ENCODE data around the gene KCTD12.
A peak's percentile ranks its signal among the peaks of the same experiment; 100 is the strongest.
"Not testable (repeated sequence)": the region's sequence is repeated elsewhere in the genome, so short reads cannot be mapped to it uniquely, and the experiment has no call there.

The KCTD12 gene

DNA sequence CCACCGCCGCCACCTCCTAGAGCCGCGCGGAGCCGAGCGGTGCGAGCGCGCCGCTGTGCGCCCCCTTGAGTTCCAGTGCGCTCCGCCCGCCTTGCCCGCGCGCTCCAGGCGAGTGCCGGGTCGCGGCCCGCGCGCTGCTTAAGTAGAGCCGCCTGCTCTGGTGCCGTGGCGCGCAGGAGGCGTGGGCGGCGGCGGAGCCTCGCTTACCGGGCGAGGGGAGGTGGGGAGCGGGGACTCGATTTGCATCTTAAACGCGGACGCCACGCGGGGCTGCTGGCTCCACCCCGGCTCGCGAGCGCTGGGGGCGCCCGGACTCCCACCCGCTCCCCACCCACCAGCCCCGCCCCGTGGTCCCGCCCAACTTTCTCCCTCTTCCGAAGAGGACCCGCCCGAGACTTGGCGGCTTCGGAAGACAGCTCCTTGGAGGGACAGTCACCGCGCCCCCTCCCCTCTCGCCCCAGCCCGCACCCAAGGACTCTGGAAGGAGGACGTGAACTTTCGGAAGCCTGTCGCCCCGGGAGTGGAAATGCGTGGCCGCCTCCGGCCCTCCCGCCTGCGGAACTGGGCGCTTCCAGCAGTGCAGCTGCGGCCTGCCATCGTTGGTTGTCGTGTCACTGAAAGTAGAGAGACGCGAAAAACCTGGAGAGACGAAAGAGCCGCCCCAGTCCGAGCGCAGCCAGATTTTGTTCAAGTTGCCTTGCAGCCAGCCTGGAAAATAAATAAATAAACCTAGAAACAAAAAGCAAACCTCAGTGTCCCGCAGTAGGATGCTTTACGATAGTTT, at the start of gene KCTD12:
Gene KCTD12 (minus strand): TSS at position 114 of the 784 bp plus-strand sequence. CDS start 257 bp downstream, outside the sequence.
- peak; percentile 74 for DNase-seq

GRCh38 chr13:76934671-76935070, 48.5 kb upstream of the KCTD12 start:
- DNase-seq = no peak

GRCh38 chr13:76932076-76932475, 45.9 kb upstream of the KCTD12 start:
- DNase-seq = no peak

GRCh38 chr13:76929851-76930374, 43.7 kb upstream of the KCTD12 start:
- no peak for DNase-seq

DNA sequence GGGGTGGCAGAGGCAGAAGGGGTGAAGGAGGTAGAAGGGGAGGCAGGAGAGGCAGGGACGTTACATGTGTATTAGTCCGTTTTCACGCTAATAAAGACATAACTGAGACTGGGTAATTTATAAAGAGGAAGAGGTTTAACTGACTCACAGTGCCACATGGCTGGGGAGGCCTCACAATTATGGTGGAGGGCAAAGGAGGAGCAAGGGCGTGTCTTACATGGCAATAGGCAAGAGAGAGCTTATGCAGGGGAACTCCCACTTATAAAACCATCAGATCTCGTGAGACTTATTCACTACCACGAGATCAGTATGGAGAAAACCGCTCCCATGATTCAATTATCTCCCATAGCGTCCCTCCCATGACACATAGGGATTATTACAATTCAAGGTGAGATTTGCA, 43.1 kb upstream of the KCTD12 start:
- DNase-seq = no peak

GRCh38 chr13:76928456-76928855, 42.3 kb upstream of the KCTD12 start:
- DNase-seq = no peak

- DNase-seq = no peak
Measured at GRCh38 chr13:76927955-76928354, 41.8 kb upstream of the KCTD12 start.

GRCh38 chr13:76925115-76925514, 38.9 kb upstream of the KCTD12 start:
- DNase-seq = no peak

DNA sequence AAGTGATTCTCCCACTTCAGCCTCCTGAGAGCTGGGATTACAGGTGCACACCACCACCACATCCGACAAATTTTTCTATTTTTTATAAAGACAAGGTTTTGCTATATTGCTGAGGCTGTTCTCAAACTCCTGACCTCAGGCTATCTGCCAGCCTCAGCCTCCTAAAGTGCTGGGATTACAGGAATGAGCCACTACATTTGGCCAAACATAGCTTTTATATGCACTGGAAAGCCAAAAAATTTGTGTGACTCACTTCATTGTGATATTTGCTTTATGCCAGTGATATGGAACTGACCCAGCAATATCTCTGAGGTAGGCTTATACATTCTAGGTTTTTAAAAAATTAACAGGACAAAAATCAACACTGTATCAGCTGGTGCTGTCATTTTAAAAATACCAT, 35.3 kb upstream of the KCTD12 start:
- no peak for DNase-seq

DNA sequence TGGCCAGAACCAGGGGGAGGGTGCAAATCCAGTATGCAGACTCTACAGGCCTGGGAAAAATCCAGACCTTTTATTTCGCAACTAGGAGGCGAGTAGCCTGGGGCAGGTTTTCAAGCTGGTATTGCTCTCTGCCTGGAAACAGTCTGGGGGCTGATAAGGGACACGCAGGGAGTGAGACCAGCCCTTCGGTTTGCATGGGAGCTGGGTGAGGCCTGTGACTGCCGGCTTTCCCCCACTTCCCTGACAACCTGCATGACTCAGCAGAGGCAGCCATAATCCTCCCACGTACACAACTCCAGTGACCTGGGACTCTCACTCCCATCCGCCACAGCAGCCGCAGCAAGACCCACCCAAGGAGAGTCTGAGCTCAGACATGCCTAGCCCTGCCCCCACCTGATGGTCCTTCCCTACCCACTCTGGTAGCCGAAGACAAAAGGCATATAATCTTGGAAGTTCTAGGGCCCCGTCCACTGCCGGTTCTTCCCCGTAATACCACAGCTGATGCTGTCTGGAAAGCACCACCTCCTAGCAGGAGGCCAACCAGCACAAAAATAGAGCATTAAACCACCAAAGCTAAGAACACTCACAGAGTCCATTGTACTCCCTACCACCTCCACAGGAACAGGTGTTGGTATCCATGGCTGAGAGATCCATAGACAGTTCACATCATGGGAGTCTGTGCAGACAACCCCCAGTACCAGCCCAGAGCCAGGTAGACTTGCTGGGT, 31.7 kb upstream of the KCTD12 start:
- DNase-seq = not testable (repeated sequence)

GRCh38 chr13:76917095-76917494, 30.9 kb upstream of the KCTD12 start:
- no peak for DNase-seq

DNA sequence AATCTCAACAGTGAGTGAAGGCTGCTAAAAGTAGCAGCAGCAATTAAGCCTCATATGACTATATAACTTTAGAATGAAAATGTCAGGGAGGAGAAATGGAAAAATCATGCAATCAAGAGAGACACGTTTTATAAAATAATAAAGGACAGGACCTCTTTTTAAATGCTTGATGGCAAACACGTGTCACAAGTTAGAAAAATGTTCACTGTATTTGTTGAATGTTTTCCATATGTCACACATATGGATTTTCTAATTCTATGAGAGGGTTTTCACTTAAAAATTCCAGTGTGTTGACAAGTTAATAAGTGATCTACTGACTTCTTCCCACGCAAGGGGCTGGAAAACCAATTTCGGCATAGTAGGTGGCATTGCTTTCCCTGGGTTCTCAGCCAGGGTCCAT, 27.7 kb upstream of the KCTD12 start:
- DNase-seq = no peak

GRCh38 chr13:76912476-76912875, 26.3 kb upstream of the KCTD12 start:
- no peak for DNase-seq

- DNase-seq = no peak
Measured at GRCh38 chr13:76904507-76904906, 18.3 kb upstream of the KCTD12 start.

DNA sequence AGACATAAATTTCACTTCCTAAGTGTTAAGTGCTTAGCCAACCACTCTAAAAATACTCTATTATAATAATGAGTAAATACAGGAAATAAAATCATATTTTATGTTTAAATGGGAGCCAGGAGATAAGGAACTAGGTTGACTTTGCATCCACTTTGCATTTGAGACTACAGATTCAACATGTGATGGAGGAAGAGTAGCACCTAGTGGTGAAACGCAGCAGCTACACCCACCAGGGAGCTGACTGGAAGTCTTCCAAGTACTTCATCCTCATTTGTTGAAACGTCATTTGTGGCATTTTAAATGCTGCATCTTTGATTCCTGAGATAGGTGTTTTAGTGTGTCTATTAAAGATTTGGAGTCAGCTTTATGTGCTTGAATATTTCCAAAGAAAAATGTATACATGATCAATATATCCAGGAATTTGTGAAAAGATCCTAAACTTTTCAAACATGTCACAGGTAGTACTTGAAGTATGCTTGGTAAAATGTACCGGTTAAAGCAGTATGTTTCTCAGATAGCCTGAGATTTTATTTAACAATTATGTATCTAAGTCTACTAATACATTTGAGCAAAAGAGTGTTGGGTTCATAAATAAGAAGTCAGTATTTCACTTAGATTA, 17.4 kb upstream of the KCTD12 start:
- peak; percentile 70 for DNase-seq

DNA sequence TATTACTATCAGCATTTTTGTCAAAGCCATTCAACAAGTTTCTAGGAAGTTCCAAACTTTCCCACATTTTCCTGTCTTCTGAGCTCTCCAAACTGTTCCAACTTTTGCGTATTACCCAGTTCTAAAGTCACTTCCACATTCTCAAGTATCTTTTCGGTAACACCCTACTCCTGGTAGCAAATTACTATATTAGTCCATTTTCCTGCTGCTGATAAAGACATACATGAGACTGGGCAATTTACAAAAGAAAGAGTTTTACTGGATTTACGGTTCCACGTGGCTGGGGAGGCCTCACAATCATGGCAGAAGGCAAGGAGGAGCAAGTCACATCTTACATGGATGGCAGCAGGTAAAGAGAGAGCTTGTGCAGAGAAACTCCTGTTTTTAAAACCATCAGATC, 12.9 kb upstream of the KCTD12 start:
- DNase-seq = not testable (repeated sequence)

- not testable (repeated sequence) for DNase-seq
Measured at GRCh38 chr13:76897171-76897570, 11.0 kb upstream of the KCTD12 start.

- DNase-seq = no peak
Measured at GRCh38 chr13:76894401-76895110, 8.4 kb upstream of the KCTD12 start.

DNA sequence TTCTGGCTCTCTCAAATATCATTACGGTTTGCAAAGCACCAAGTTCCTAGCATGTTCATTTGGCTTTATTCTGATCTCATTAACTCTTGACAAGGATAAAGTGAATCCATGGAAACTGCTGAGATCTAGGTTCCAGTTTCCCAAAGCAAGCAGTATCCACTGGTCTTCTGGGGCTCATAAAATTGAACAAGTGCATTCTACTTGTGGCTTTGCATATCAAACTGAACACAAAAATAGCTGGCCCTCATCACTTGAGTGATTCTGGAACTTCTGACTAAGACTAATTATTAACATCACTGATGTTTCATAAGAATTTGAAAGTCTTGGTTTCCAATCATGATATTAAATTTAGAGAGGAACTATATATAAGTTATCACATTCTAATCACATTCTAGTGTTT, 6.3 kb upstream of the KCTD12 start:
- no peak for DNase-seq

- DNase-seq = no peak
Measured at GRCh38 chr13:76890021-76890420, 3.8 kb upstream of the KCTD12 start.

GRCh38 chr13:76889254-76889653, 3.0 kb upstream of the KCTD12 start:
- DNase-seq = no peak

DNA sequence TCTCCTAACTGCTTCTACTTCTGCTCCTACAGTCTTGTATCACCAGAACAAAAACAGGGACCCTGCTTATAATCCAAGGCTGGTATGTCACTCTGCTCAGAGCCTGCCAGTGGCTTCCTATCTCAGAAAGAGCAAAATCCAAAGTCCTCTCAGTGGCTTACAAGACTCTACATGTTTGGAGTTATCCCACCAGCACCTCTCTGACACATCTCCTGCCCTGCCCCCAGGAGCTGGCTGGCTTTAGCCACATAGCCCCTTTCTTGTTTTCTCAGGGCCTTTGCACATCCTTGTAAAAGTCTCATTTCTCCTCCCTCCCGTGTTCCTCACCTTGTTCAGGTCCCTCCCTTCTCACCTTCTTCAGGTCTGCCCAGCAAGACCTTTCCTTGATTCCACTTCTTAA, 2.2 kb upstream of the KCTD12 start:
- DNase-seq = no peak

GRCh38 chr13:76887076-76887563, 915 bp upstream of the KCTD12 start:
- DNase-seq = no peak

All from activated naive CD4-positive, alpha-beta T cell treated with Interleukin-2 at 50 U/mL for 16 hours (primary cell).